GM21825 (cell line): ENCODE measurements around the gene PLTP.

Experiments used
- ATAC-seq: cut with Tn5 transposase; IDR thresholded peaks from one replicate; pipeline ENCODE4 v1.9.1; 2021; ENCODE audit warnings: mild to moderate bottlenecking, moderate library complexity; ENCODE audit not compliant: unreplicated experiment

Gene PLTP

GRCh38 chr20:45850926-45851325 is 61.0 kb downstream of the PLTP start:
- no peak for ATAC-seq

- ATAC-seq = no peak
These were observed 61.7 kb downstream of the PLTP start for GRCh38 chr20:45850238-45850637.

GRCh38 chr20:45848969-45849582 is 62.9 kb downstream of the PLTP start:
- ATAC-seq = no peak
